GM03348 (cell line): Measurements from ENCODE around the gene PNPLA7.
"Not testable (repeated sequence)": the region's sequence is repeated elsewhere in the genome, so short reads cannot be mapped to it uniquely, and the experiment has no call there.

ENCODE experiments used
- DNase-seq: peaks from one replicate; pipeline ENCODE4 v3.0.0; 2012; ENCODE audit warnings: low spot score

Gene PNPLA7

DNA sequence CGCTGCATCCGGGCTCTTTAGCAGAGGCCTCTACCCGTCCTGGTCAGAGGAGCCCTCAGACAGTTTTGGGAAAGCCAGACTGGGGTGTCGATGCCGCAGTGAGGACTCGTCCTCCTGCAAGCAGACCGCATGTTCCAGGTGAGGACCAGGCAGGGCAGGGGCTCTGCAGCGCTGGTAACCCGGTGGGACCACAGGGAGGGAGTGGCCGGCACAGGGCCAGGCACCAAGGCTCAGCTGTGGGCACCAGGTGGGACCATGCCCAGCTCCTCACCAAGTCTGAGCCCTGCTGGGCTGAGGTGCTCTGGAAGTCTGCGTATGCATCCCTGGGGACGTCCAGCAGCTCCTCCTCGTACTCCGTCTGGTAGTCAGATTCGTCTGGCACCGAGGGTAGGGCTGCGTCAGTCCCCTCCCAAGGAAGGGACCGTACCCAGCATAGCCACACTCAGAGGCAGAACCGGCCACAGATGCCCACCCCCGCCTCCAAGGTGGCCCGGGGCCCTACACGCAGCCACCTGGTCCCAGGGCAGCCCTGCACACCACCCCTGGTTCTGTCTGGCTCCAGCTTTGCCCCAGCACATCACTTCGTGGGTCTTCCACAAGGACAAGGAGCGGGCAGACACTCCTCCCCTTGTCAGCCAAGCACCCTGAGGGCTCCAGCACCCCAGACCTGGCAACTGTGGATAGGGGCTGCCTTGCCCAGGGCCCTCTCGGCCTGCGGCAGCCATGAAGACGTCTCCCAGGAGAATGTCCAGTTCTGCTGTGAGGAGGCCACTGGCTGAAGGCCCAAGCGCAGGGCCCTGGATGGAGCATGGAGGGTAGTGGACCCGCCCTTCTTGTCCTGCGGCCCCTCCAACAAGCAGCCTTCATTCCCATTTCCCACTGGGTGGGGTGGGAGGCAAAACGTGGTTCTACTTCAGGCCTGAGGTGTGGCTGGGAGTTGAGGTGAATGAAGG is 89.6 kb downstream of the PNPLA7 start:
- no peak for DNase-seq

DNA sequence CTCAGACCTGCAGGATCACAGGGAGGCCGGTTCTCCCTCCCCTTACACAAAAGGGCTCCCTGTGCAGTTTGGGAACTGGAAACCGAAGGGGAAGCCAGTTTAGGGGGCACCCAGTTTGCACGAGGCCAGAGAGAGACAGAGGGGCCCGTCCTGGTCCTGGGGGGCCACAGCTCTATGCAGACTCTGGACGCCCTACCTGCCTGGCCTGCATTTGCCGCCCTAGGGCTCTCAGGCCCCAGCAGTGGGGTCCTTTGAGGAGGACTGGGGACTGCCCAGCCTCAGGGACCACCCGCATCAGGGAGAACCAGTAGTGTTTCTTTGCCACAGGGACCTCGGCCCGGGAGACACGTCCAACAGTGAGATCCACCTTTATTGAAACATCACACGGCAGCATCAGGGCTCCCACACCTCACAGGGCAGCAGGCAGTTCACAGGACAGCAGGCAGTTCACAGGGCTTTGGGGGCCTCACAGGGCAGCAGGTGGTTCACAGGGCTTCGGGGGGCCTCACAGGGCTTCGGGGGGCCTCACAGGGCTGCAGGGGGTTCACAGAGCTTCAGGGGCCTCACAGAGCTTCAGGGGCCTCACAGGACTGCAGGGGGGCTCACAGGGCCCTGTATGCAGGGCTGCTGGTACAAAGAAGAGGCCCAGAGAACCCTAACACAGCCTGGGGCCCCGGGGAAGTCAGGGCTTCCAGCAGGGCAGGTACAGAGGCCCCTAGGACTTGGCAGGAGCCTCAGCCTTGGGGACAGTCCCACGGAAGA is 90.4 kb downstream of the PNPLA7 start:
- no peak for DNase-seq

DNA sequence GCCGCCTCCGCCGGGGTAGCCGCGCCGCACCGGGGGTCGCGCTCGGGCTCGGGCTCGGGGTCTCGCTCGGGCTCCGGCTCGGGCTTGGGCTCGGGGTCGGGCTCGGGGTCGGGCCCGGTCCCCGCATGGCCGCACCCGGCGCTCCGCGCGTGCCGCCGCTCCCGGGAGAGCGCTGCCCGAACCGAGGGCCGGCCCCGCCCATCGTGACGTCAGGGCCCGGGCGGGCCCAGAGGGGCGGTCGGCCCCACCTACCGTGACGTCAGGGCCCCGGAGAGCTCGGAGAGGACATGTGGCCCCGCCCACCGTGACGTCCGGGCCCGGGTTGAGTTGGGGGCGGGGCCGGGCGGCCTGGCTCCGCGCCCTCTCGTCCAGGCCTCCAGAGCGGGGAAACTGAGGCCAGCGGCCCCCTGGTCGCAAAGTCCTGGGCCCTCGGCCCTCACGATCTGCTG is 91.0 kb downstream of the PNPLA7 start, which contains the start of gene NSMF:
NSMF (minus strand) TSS at position 183 of the 449 bp plus-strand sequence. CDS start 232 bp downstream, outside the sequence.
- peak; percentile 100 for DNase-seq

DNA sequence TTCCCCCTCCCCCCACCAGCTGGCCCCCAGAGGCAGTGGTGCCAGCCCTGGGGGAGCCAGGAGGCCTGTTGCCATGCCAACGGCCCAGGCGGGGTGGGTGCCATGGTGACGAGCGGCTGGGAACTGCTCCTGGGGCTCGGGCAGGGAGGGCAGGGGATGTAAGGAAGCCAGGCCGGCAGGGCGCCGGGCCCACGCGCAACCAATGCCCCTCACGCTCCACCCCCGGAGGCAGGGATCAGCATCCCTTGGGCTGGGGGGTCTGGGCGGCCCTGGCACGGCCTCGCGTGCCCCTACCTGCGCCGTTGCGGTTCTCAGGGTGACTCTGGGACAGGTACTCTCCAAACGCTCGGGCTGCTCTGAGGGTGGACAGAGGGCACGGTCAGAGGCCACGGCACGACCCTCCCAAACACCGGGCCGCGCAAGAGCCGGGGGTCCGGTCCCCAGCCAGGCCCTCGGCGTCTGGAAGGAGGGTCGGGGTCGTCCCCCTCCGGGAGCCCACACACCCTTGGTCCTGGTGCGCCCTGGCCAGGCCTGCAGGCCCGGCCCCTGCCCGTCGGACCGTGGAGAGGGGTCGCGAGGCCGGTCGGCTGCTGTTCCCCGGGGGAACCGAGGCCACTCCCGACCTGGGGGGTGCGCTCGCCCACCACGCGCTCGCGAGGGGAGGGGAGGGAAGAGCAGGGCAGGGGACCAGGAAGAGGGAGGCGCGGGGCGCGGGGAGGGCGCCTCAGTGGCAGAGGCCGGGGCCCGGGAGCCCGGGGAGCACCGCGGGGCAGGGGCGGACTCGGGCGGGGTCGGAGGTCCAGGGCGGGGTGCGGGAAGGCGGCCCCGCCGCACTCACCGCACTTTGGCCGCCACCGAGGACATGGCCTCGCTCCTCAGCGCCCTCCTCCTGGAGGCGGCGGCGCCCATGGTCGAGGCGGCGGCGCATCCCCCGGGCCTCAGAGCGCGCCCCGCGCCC is 91.7 kb downstream of the PNPLA7 start:
- peak; percentile 36 for DNase-seq

DNA sequence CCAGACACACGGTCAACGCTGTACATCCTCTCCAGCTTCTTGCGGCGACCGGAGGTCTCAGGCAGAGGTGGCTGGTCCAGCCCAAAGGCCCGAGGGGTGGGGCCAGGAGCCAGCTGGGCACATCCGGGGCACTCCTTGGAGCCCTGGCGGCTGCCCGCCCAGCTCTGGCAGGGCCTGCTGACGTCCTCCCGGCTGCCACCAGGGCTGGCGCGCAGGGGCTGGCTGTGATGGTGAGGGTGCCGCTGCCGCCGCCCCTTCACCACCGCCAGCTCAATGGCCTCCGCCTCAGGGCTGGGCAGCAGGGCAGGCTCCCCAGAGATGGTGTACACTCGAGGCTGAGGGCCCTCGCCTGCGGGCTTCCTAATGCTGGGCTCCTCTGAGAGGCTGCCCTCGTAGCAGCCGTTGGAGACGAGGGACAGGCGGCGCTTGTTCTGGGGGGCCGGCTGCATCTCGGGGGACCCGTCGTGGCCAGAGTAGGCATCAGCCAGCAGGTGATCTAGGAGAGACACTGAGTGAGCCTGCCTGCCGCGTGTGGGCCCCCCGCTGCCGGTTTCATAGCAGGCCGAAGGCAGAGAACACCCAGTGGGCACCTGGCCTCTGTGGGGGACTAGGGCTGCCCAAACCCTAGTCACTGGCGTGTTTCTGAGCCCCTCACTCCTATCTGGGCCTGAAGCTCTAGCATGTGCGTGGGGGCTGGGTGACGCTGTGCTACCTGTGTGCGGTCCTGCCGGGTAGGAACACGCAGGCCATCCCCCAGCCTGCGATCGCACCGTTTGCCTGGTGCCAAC is 92.6 kb downstream of the PNPLA7 start:
- DNase-seq, result no peak

DNA sequence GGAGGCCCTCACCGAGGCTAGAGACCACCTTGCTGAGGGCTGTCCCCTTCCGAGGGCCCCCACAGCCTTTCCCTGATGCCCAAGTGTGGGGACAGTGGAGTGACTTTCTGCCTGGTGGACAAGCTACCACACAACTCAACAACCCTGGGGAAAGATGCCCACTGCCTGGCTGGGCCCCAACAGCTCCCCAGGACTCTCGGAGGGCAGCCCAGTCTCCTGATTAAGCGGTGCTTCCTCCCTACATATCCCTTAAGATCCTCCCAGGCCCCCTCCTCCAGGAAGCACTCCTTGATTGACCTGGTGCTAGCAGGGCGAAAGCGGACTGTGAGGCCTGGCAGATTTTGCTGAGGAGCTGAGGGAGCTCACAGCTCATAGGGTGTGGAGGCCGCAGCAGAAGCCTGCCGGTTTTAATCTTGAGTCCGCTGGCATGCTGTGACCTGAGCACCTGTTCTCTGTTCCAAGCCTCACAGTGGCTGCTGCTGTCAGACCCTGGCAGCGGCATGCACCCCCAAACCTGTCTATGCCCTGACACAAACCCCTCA is 93.3 kb downstream of the PNPLA7 start:
- no peak for DNase-seq

DNA sequence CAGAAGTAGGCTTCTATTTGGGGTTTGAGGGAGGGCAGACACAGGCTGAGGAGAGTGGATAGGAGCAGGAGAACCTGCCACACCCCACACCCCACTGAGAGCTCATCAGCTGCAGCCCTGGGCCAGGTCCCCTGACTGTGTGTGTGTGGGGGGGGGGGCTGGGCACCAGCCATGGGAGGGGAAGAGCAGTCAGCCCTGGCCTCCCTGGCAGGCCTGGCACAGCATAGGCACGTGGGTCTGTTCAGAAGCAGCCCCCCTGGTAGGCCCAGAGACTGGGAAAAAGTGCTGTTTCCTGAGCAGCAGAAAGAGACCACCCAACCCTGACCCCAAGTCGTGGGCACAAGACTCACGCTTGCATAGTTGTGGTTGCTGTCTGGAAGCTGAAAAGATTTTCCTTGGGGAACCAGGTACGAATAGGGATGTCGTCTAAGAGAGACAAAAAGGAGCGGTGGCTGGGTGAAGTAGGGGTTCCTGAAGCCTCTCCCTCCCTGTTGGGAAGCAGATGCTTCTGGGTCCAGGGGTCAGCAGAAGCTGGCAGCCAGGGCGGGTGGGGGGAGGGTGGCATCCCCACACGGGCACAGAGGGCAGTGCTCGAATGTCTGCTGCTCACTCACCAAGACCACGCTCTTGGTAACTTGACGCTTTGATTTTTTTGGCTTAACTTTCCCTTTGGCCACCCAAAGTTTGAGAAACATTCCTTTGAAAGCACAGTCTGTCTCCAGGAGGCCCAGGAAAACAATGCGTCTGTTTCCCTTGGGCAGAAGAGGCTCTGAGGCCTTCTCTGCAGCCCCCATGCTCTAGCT is 93.9 kb downstream of the PNPLA7 start:
- no peak for DNase-seq

DNA sequence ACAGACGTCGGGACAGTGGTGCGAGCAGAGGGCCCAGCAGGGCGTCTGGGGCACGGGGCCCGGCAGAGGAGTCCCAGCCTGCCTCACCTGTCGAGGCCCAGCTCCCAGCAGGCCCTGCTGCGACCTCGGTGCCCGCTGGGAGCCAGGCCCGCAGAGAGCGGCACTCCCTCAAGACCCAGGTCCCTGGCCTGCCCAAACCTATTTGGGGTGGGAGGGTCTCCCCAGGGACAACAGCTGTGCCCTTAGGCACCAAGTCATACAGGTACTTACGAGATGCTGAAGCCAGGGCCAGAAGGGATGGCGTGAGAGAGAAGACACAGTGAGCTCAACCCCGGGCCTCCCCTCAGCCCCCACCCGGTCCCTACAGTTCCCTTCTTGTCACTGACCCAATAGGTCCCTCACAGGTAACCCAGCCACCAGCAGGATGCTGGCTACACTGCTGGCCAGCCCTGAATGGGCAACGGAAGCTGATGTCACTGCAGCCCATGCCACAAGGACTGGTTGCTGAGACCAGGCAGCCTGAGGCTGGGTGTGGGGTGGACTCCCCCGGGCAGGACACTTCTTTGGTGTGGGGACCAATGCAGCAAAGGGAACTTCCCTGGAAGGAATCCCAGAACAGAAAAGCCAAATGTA is 94.7 kb downstream of the PNPLA7 start:
- DNase-seq, result no peak

DNA sequence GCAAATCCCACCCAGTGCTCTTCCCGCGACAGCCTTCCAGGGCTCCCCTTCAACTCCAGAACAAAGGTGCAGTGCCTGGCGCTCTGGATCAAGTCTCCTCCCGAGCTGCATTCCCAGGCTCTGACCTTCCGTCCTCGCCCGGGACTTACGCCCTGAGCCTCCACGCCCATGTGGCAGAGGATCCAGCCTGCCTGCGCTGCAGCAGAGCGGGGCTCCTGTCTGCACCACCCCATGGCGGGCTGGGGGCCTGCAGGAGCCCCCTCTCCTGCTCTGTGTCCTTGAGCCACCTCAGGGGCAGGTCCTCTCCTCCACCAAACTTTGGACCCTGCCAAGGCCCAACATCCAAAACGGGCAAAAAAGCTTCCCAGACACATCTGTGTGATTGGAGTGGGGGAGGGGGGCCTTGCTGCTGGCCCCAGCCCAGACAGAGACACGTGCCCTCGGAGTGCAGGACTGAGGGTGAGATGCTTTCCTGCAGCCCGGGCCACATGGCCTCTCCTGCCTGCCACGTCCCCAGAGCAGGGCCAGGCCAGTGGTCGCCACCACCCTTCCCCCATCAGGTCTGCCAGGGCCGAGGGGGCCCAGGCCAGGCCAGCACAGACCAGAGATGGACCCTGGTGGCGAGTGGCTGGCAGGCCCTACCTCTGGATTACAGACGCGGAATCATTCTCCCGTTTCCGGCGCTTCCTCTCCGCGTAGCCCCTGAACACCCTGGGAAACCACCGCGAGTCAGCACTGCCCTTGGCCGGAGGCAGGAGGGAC is 95.4 kb downstream of the PNPLA7 start:
- DNase-seq, result no peak

DNA sequence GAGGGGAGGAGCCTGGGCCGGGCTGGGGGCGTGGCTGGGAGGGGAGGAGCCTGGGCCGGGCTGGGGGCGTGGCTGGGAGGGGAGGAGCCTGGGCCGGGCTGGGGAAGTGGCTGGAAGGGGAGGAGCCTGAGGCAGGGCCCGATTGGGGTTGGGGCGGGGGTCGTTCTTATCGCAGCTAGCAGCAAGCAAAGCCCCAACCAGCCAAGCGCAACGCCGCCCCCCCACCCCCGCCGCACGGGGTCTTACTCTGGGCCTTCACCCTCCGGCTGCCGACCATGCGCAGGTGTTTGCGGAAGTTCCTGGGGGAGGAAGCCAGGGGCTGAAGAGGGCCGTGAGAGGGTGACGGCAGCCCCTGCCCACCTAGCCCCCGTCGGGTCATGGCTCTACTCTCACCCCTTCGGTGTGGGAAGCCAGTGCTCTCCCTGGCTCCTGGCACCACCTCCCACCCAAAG is 96.0 kb downstream of the PNPLA7 start:
- peak; percentile 40 for DNase-seq

DNA sequence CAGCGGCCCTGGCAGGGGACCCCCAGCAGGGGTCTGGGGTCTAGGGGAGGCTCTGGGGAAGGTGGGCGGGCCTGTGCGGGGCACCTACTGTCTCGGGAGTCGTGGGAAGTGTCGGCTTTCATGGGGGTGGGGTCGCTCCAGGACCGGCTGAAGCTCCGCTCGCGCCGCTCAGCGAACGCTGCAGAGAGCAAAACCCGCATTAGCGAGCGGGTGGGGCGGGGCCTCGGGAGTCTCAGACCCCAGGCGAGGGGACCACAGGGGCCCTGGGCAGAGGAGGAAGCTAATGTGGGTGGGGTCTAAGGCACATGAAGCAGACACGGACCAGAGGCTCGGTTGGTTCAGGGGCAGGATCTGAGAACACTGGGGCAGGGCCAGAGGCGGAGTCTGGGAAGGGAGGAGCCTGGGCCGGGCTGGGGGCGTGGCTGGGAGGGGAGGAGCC is 96.5 kb downstream of the PNPLA7 start:
- peak; percentile 89 for DNase-seq

DNA sequence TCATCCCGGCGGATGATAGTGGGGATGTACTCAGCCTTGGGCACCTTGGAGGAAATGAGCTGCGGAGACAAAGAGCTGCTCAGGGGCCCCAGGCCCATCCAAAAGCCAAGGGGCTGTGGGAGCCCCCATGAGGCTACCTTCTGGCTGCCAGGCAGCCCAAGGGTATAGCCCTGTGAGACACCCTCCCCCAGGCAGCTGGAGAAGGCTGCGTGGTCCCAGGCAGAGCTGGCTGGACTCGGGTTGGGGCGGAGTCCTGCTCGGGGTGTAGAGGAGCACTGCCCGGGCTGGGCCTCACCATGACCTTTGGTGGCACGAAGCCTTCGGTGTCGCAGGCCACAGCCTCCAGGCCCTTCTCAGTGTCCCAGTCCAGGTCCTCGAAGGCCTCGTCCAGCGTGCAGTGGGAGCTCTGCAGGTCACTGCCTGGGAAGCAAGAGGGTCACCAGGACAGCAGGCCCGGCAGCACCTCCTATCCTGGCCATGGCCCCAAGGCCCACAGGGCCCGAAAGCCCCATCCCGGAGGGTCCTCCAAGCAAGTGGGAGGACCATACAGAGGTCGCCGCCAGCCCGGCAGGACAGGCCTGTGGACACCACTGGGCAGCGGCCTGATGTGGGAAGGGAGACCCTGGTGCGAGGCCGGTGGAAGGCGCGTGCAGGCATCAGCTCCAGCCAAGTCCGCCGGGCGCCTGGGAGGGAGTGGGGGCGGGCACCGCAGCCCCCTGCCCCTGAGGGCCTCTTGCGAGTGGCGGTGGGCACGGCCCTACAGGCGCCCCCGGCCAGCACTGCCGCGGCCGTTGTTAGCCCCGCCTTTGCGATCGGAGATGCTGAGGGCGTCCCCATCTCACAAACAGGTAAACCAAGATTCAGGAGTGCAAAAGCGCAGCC is 97.2 kb downstream of the PNPLA7 start:
- no peak for DNase-seq

DNA sequence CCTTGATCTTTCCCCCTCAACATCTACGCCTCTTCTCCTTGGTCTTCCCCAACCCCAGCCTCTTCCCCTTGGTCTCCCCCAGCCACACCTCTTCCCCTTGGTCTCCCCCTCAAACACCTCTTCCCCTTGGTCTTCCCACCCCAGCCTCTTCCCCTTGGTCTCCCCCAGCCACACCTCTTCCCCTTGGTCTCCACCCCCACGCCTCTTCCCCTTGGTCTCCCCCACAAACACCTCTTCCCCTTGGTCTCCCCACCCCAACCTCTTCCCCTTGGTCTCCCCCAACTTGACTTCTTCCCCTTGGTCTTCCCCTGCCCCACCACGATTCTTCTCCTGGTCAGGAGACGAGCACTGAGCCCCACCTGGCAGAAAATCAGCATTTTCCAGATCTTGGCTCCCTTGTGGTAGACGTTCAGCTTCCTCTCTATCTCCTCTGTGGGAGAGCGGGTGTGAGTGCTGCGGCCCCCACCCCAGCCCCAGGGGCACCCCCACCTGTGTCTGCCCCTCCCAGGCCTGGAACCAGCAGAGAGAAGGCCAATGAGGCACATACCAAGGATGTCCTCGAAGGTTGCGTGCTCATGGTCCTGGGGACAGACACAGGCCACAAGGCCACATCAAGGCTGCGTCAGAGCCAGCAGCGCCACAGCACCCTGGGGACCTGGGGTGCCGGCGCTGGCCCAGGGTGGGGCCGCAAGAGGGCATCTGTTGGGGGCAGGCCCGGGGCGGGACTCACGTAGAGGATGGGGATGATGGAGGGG is 98.0 kb downstream of the PNPLA7 start:
- no peak for DNase-seq

DNA sequence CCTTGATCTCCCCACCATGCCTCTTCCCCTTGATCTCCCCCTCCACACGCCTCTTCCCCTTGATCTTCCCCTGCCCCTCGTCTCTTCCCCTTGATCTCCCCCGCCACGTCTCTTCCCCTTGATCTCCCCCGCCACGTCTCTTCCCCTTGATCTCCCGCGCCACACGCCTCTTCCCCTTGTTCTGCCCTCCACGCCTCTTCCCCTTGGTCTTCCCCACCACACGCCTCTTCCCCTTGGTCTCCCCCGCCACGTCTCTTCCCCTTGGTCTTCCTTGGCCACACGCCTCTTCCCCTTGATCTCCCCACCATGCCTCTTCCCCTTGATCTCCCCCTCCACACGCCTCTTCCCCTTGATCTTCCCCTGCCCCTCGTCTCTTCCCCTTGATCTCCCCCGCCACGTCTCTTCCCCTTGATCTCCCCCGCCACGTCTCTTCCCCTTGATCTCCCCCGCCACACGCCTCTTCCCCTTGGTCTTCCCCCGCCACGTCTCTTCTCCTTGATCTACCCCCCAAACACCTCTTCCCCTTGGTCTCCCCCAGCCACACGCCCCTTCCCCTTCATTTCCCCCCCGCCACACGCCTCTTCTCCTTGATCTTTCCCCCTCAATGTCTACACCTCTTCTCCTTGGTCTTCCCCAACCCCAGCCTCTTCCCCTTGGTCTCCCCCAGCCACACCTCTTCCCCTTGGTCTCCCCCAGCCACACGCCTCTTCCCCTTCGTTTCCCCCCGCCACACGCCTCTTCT is 98.8 kb downstream of the PNPLA7 start:
- DNase-seq, result not testable (repeated sequence)

DNA sequence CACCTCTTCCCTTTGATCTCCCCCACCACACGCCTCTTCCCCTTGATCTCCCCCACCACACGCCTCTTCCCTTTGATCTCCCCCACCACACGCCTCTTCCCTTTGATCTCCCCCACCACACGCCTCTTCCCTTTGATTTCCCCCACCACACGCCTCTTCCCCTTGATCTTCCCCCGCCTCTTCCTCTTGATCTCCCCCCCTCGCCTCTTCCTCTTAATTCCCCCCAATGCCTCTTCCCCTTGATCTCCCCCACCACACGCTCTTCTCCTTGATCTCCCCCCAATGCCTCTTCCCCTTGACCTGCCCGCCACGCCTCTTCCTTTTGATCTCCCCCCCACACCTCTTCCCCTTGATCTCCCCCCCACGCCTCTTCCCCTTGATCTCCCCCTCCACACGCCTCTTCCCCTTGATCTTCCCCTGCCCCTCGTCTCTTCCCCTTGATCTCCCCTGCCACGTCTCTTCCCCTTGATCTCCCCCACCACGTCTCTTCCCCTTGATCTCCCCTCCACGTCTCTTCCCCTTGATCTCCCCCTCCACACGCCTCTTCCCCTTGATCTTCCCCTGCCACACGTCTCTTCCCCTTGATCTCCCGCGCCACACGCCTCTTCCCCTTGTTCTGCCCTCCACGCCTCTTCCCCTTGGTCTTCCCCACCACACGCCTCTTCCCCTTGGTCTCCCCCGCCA is 99.5 kb downstream of the PNPLA7 start:
- DNase-seq, result not testable (repeated sequence)
